Hepatocyte (in vitro differentiated cells): ENCODE measurements around the gene SMIM9.

Experiments
- EZH2 ChIP-seq: fragments of 200-600 bp; sonication (generic); IDR thresholded peaks from 2 replicates; pipeline ENCODE4 v1.6.1; 2016; ENCODE audit warnings: antibody characterized with exemption, mild to moderate bottlenecking, borderline replicate concordance
- EZH2phosphoT487 ChIP-seq: fragments of 200-600 bp; sonication (generic); IDR thresholded peaks from one replicate; pipeline ENCODE4 v1.6.1; 2018; ENCODE audit warnings: antibody characterized with exemption, mild to moderate bottlenecking, low read depth, moderate library complexity; ENCODE audit not compliant: unreplicated experiment, severe bottlenecking
- TF ChIP-seq, protein P1 (sequence below): fragments of 200-600 bp; sonication (generic); IDR thresholded peaks from 2 replicates; pipeline ENCODE4 v1.5.1; 2016; ENCODE audit warnings: antibody characterized with exemption, mild to moderate bottlenecking; ENCODE audit not compliant: poor library complexity

GRCh38 chrX:154780968-154781367 is 53.5 kb downstream of the SMIM9 start:
- TF ChIP-seq, protein P1, sequence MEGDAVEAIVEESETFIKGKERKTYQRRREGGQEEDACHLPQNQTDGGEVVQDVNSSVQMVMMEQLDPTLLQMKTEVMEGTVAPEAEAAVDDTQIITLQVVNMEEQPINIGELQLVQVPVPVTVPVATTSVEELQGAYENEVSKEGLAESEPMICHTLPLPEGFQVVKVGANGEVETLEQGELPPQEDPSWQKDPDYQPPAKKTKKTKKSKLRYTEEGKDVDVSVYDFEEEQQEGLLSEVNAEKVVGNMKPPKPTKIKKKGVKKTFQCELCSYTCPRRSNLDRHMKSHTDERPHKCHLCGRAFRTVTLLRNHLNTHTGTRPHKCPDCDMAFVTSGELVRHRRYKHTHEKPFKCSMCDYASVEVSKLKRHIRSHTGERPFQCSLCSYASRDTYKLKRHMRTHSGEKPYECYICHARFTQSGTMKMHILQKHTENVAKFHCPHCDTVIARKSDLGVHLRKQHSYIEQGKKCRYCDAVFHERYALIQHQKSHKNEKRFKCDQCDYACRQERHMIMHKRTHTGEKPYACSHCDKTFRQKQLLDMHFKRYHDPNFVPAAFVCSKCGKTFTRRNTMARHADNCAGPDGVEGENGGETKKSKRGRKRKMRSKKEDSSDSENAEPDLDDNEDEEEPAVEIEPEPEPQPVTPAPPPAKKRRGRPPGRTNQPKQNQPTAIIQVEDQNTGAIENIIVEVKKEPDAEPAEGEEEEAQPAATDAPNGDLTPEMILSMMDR: no peak
- TF ChIP-seq EZH2 (no peak), EZH2phosphoT487 (no peak)
